Neural progenitor cell (in vitro differentiated cells): ENCODE measurements around the gene EEF2K.

Experiments
- CTCF ChIP-seq: fragments of 200-600 bp; sonication (generic); IDR thresholded peaks from 2 replicates; pipeline ENCODE4 v1.5.1; 2017; ENCODE audit warnings: antibody characterized with exemption, mild to moderate bottlenecking
- EZH2 ChIP-seq: fragments of 200-600 bp; sonication (generic); IDR thresholded peaks from 2 replicates; pipeline ENCODE4 v1.6.1; 2017; ENCODE audit warnings: antibody characterized with exemption, mild to moderate bottlenecking, moderate library complexity

DNA sequence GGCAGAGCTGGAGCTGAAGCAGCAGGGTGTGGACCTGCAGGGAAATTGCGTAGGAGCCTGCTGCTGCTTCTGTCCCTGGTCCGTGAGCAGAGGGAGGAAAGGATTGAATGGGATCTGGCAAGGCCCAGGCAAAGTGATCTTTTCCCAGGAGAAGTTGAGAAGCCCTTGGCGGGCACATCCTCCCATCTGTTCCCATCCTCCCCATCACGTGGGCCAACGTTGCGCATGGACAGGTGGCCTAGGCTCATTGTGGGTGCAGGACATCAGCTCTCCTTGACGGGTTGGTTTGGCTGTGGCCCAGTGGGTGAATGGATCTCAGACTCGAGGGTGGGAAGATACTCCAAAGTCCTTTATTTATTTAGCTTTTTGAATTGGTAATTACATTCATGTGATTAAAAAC lies 61.7 kb downstream of the EEF2K start:
- TF ChIP-seq CTCF (no peak), EZH2 (no peak)
